GM12801 (cell line): ENCODE data around the gene CSNK1G3.

Source experiments
- TF ChIP-seq, protein P1 (sequence below): IDR thresholded peaks from one replicate; pipeline ENCODE4 v1.5.1; 2011; ENCODE audit warnings: control low read depth; ENCODE audit not compliant: insufficient read length; ENCODE audit errors: extremely low read depth

The CSNK1G3 gene

DNA sequence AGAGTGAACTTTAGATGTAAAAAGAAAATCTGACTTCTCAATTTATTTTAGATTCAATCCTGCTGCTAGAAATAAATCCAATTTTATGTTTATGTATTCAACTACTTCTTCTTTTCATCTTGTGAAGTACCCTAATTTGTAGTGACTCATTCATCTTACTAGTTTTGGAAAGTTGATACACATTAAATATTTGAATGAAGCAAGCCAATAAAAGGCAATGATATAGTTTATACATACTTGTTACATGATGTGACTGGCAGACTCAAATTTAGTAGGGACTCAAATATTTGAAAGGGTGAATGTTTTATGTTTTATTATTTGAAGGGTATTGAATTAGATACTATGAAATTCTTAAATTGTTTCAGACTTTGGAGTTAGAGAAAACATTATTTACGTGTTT is 34.7 kb downstream of the CSNK1G3 start:
- TF ChIP-seq, protein P1, sequence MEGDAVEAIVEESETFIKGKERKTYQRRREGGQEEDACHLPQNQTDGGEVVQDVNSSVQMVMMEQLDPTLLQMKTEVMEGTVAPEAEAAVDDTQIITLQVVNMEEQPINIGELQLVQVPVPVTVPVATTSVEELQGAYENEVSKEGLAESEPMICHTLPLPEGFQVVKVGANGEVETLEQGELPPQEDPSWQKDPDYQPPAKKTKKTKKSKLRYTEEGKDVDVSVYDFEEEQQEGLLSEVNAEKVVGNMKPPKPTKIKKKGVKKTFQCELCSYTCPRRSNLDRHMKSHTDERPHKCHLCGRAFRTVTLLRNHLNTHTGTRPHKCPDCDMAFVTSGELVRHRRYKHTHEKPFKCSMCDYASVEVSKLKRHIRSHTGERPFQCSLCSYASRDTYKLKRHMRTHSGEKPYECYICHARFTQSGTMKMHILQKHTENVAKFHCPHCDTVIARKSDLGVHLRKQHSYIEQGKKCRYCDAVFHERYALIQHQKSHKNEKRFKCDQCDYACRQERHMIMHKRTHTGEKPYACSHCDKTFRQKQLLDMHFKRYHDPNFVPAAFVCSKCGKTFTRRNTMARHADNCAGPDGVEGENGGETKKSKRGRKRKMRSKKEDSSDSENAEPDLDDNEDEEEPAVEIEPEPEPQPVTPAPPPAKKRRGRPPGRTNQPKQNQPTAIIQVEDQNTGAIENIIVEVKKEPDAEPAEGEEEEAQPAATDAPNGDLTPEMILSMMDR: no peak

DNA sequence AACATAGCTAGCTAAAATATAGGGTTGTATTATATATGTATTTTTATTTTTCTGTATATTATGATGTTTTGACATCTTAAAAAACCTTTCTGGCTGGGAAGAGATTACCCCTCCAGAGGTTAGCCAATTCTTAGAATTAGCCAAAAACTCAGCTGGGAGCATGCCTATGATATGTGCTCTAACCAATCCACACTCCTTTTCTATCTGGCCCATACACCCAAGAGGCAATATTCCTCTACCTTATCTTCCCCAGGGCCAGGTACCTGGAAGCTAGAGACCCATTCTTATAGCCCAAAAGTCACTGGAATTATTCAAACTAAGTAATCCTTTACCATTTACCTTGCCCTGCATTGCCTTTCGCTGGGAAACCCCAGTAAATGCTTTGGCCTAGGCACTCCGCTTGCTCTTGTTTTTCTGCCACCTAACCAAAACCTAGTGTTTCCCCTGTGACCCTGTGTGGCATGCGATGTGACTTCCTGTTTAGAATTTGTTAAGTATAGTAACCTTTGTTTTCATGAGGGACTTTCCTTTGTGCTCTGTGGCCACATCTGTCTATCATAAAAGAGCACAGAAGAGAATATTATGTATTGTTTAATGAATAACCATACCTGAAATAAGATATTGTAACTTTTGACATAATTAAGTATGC is 37.4 kb downstream of the CSNK1G3 start:
- TF ChIP-seq, protein P1: no peak

DNA sequence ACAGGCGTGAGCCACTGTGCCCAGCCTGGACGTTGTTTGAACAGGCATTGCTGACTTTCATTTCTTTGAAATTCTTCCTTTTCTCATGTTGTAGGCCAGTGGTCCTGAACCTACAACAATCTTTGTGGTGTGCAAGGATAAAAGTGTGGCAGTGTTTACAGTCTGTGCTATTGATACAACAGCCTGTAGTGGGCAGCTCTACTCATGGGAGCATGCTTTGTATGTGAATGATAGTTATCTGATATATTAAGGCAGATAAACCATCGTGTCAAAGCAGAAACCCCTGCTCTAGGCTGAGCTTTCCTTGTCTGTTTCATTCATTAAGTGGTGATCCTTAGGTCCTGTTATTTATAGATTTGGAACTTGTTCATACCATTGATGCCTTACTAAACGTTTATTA is 42.6 kb downstream of the CSNK1G3 start:
- TF ChIP-seq, protein P1: no peak

DNA sequence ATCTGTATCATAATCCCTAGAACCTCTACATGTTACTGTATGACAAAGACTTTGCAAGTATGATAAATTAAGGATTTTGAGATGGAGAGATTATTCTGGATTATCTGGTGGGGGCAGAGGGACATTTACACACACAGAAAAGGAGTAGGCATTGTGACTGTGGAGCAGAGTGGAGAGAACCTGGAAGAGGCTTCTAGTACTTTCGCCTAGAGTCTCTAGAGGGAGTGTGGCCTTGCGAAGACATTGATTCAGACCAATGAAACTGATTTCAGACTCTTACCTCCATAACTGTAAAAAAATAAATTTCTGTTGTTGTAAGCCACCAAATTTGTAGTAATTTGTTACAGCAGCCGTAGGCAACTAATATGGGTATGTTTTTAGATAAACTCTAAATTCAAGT is 45.9 kb downstream of the CSNK1G3 start:
- TF ChIP-seq, protein P1: no peak

DNA sequence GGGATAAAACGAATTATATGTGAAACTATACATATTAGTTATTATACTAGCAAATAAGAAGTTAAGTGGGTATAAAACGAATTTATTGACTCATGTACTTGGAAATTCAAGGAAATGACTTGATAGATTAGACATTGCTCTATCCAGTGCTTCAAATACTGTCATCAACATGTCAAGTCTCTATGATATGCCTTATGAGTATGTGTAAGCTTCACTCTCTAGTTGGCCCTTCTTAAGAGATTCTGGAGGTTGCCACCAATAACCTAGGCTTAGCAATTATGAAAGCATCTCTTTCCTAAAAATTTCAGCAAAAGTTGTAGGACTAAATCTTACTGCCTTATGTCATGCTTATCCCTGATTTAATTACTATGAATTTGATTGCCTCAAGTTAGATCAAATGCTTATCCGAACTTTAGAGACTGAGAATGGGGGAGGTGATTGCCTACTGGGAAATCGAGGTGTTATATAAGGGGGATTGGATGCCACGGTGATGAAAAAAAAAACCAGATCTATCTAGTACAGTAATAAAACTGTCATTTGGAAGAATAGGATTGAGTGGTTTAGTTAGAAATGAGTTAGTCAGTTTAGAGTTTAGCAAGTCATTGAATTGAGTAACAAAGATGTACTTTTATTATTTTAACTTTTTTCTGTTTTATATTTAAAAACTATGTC is 46.9 kb downstream of the CSNK1G3 start:
- TF ChIP-seq, protein P1: no peak

DNA sequence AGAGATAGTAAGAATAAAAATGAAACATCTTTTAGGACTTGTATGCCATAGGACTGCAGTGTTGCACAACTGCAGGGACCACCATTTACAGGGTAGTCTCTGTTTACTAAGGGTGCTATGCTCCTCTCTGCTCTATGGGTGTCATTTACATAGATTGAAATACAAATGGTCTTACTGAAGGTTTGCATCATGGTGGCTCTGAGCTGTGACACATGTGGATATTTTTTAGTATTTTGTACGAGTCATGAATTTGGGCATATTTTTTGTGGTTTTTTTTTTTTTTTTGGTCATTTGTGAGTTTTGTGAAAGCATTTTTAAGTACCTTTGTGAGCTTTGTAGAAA is 47.4 kb downstream of the CSNK1G3 start:
- TF ChIP-seq, protein P1: no peak

DNA sequence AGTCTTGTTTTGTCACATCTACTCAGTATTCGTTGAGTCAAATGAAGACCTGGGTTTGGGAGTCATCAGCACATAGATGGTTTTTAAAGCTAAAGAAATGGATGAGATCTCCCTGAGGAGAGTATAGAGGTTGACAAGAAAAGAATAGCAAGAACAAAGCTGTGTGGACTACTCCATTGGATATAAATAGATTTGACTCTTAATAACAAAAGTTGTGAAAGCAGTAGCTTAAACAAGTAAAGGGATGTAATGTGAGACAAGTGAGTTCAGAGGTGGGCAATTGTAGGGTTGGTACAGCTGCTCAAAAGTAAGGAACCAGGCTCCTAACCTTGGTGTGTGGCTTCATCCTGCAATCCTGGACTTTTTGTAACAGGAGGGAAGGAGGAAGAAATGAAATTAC is 49.3 kb downstream of the CSNK1G3 start:
- TF ChIP-seq, protein P1: no peak

DNA sequence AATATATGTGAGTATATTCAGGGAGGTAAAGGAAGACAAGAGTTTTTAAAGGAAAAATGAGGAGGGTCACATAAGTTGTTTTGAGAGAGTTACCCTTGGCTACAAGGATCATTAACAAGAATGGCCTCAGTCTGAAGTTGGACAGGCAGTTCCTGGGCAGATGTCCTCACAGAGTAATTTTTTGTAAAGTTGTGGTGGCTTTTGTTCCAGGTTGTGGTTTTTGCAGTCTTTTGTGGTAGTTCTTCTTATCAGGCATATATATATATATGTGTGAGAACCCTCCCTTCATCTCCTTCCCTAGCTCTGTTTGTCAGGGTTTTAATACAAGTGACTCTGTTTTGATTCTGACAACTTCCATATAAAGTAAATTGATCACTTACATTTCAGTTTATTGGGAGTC is 60.0 kb downstream of the CSNK1G3 start:
- TF ChIP-seq, protein P1: no peak
